Stimulated activated CD8-positive, alpha-beta memory T cell treated with anti-CD3 and anti-CD28 coated beads, Interleukin-2, amount 100 ng/mL, for 1 hour (primary cell): ENCODE results near the gene DACH1.

Source experiments
- DNase-seq, 2 donors: peaks; one replicate each; pipeline ENCODE4 v3.0.0-alpha.2; 2020; ENCODE audit warnings: low read depth in 2 of 2

Gene DACH1

GRCh38 chr13:71774863-71775262 is 92.1 kb downstream of the DACH1 start:
- DNase-seq = no peak

- no peak for DNase-seq
These were observed 93.5 kb downstream of the DACH1 start for GRCh38 chr13:71773531-71773930.

- no peak for DNase-seq
These were observed 94.6 kb downstream of the DACH1 start for GRCh38 chr13:71772361-71772760.

GRCh38 chr13:71771144-71771543 is 95.9 kb downstream of the DACH1 start:
- DNase-seq = no peak

GRCh38 chr13:71770710-71771109 is 96.3 kb downstream of the DACH1 start:
- no peak for DNase-seq

GRCh38 chr13:71768881-71769280 is 98.1 kb downstream of the DACH1 start:
- no peak for DNase-seq

GRCh38 chr13:71759651-71760511 is 107.1 kb downstream of the DACH1 start:
- DNase-seq = no peak

GRCh38 chr13:71758828-71759227 is 108.2 kb downstream of the DACH1 start:
- no peak for DNase-seq

- DNase-seq = no peak
These were observed 112.5 kb downstream of the DACH1 start for GRCh38 chr13:71754407-71754974.

GRCh38 chr13:71752775-71753513 is 114.1 kb downstream of the DACH1 start:
- no peak for DNase-seq

GRCh38 chr13:71751073-71751472 is 115.9 kb downstream of the DACH1 start:
- no peak for DNase-seq

- no peak for DNase-seq
These were observed 136.7 kb downstream of the DACH1 start for GRCh38 chr13:71730267-71730666.

GRCh38 chr13:71729441-71729840 is 137.6 kb downstream of the DACH1 start:
- no peak for DNase-seq

- no peak for DNase-seq
These were observed 139.3 kb downstream of the DACH1 start for GRCh38 chr13:71727662-71728061.

GRCh38 chr13:71727042-71727441 is 140.0 kb downstream of the DACH1 start:
- no peak for DNase-seq

- DNase-seq = no peak
These were observed 144.8 kb downstream of the DACH1 start for GRCh38 chr13:71722206-71722605.

- DNase-seq = no peak
These were observed 145.9 kb downstream of the DACH1 start for GRCh38 chr13:71721104-71721503.

GRCh38 chr13:71718931-71719330 is 148.1 kb downstream of the DACH1 start:
- DNase-seq = no peak

GRCh38 chr13:71714802-71715375 is 152.1 kb downstream of the DACH1 start:
- DNase-seq = no peak

GRCh38 chr13:71712988-71713653 is 153.9 kb downstream of the DACH1 start:
- DNase-seq = no peak

- no peak for DNase-seq
These were observed 162.3 kb downstream of the DACH1 start for GRCh38 chr13:71704656-71705055.

- DNase-seq = no peak
These were observed 163.9 kb downstream of the DACH1 start for GRCh38 chr13:71703138-71703537.
